NOMO-1 (cell line): Measurements from ENCODE around the gene KRTAP12-1.

Experiments
- DNase-seq, 2 experiments: peaks; one replicate each; lab custom pipeline; 2025; ENCODE audit not compliant: unreplicated experiment in 2 of 2; lab: John Stamatoyannopoulos, UW

The KRTAP12-1 gene

GRCh38 chr21:44681861-44682579 is at the start of gene KRTAP12-1:
KRTAP12-1 (minus strand) TSS chr21:44682163; CDS start chr21:44682123, 40 bp downstream.
- DNase-seq, result no peak

- peak in 1 of 2 experiments; percentile 41 for DNase-seq
Observed at GRCh38 chr21:44730951-44731579, 49.1 kb upstream of the KRTAP12-1 start.

GRCh38 chr21:44730028-44730395 is 48.0 kb upstream of the KRTAP12-1 start:
- no peak for DNase-seq

- DNase-seq, result no peak
Observed at GRCh38 chr21:44729336-44730027, 47.5 kb upstream of the KRTAP12-1 start.

GRCh38 chr21:44728716-44729115 is 46.8 kb upstream of the KRTAP12-1 start:
- DNase-seq, result no peak

GRCh38 chr21:44727757-44728156 is 45.8 kb upstream of the KRTAP12-1 start:
- no peak for DNase-seq

- no peak for DNase-seq
Observed at GRCh38 chr21:44727321-44727720, 45.4 kb upstream of the KRTAP12-1 start.

- DNase-seq, result no peak
Observed at GRCh38 chr21:44726826-44727225, 44.9 kb upstream of the KRTAP12-1 start.

GRCh38 chr21:44724926-44725325 is 43.0 kb upstream of the KRTAP12-1 start:
- no peak for DNase-seq

GRCh38 chr21:44724196-44724595 is 42.2 kb upstream of the KRTAP12-1 start:
- no peak for DNase-seq

- no peak for DNase-seq
Observed at GRCh38 chr21:44723177-44724131, 41.5 kb upstream of the KRTAP12-1 start.

- no peak for DNase-seq
Observed at GRCh38 chr21:44722731-44723130, 40.8 kb upstream of the KRTAP12-1 start.

- DNase-seq, result no peak
Observed at GRCh38 chr21:44720170-44720569, 38.2 kb upstream of the KRTAP12-1 start.

- DNase-seq, result no peak
Observed at GRCh38 chr21:44718571-44718970, 36.6 kb upstream of the KRTAP12-1 start.

GRCh38 chr21:44718093-44718492 is 36.1 kb upstream of the KRTAP12-1 start:
- DNase-seq, result no peak

- DNase-seq, result no peak
Observed at GRCh38 chr21:44716984-44717383, 35.0 kb upstream of the KRTAP12-1 start.

GRCh38 chr21:44714905-44715304 is 32.9 kb upstream of the KRTAP12-1 start:
- DNase-seq, result no peak

- DNase-seq, result no peak
Observed at GRCh38 chr21:44713846-44714245, 31.9 kb upstream of the KRTAP12-1 start.

GRCh38 chr21:44713130-44713529 is 31.2 kb upstream of the KRTAP12-1 start:
- no peak for DNase-seq

GRCh38 chr21:44712203-44713028 is 30.5 kb upstream of the KRTAP12-1 start:
- DNase-seq, result no peak
